SK-N-SH (cell line): ENCODE results near the gene CPLANE1. TPM values are rescaled to one million over a fixed set of nuclear protein-coding genes. Genes with fewer than 3 reads are reported as not detected.

Experiments
- CTCF ChIA-PET: fragments of 300-600, 350-600 bp; formaldehyde crosslinking; extraction: SDS; loops from one replicate; lab custom pipeline; 2021; lab: Yijun Ruan, JAX
- POLR2A ChIA-PET: fragments of 350-600 bp; sonication (Branson Sonifier 250); formaldehyde crosslinking; extraction: SDS; loops from one replicate; lab custom pipeline; 2020; ENCODE audit warnings: antibody characterized with exemption, inconsistent platforms; lab: Yijun Ruan, JAX
- DNase-seq: peaks from one replicate; pipeline ENCODE4 v3.0.0; 2012
- H2AFZ ChIP-seq: fragments of 200-600 bp; sonication (generic); 2 replicates; pipeline ENCODE4 v1.8.1; 2016; ENCODE audit warnings: antibody characterized with exemption, mild to moderate bottlenecking, low read depth
- H3F3A ChIP-seq: fragments of 200-600 bp; sonication (generic); replicated peaks from 2 replicates; pipeline ENCODE3; 2016; ENCODE audit warnings: antibody characterized with exemption, mild to moderate bottlenecking; ENCODE audit not compliant: insufficient read depth
- H3K27ac ChIP-seq, 2 experiments: fragments of 200-500 bp in 1 of 2; fragments of 200-600 bp in 1 of 2; sonication (Bioruptor generic) in 1 of 2; sonication (generic), shearing (Covaris generic) in 1 of 2; 2 replicates each; pipeline versions ENCODE4 v1.5.1 to v1.6.1; 2014 to 2016; ENCODE audit warnings: low read depth in 2 of 2, inconsistent platforms in 1 of 2, low read length in 1 of 2, mild to moderate bottlenecking in 1 of 2, mixed read lengths in 1 of 2
- H3K27me3 ChIP-seq: fragments of 200-600 bp; sonication (generic), shearing (Covaris generic); 2 replicates; pipeline ENCODE4 v1.6.1; 2016; ENCODE audit warnings: mixed run types; ENCODE audit not compliant: insufficient read depth
- H3K36me3 ChIP-seq, 2 experiments: fragments of 200-500 bp in 1 of 2; fragments of 200-600 bp in 1 of 2; sonication (Bioruptor generic) in 1 of 2; sonication (generic) in 1 of 2; replicated peaks in 1 of 2; 2 replicates each; pipeline versions ENCODE3 to v1.5.1; 2014 to 2016; ENCODE audit warnings: low read length in 1 of 2, mild to moderate bottlenecking in 1 of 2; ENCODE audit not compliant: insufficient read depth in 2 of 2, control insufficient read depth in 1 of 2
- H3K4me1 ChIP-seq, 2 experiments: fragments of 200-500 bp in 1 of 2; fragments of 200-600 bp in 1 of 2; sonication (Bioruptor generic) in 1 of 2; sonication (generic), shearing (Covaris generic) in 1 of 2; 2 replicates each; pipeline versions ENCODE4 v1.5.1 to v1.6.1; 2014 to 2016; ENCODE audit warnings: low read depth in 1 of 2, low read length in 1 of 2, mixed run types in 1 of 2; ENCODE audit not compliant: insufficient read depth in 2 of 2, control insufficient read depth in 1 of 2
- H3K4me2 ChIP-seq: fragments of 200-600 bp; sonication (generic), shearing (Covaris generic); 2 replicates; pipeline ENCODE4 v1.6.1; 2017; ENCODE audit warnings: mixed run types
- H3K4me3 ChIP-seq, 2 experiments: fragments of 200-500 bp in 1 of 2; fragments of 200-600 bp in 1 of 2; sonication (Bioruptor generic) in 1 of 2; sonication (generic), shearing (Covaris generic) in 1 of 2; 2 replicates each; pipeline versions ENCODE4 v1.5.1 to v1.8.1; 2014 to 2016; ENCODE audit warnings: low read depth in 2 of 2, inconsistent platforms in 1 of 2, low read length in 1 of 2, mild to moderate bottlenecking in 1 of 2, mixed read lengths in 1 of 2, moderate library complexity in 1 of 2
- H3K79me2 ChIP-seq: fragments of 200-600 bp; sonication (generic); 2 replicates; pipeline ENCODE4 v1.8.1; 2017; ENCODE audit warnings: mild to moderate bottlenecking; ENCODE audit not compliant: insufficient read depth
- H3K9ac ChIP-seq: fragments of 200-600 bp; sonication (generic); 2 replicates; pipeline ENCODE4 v1.6.1; 2017; ENCODE audit warnings: mixed run types
- H3K9me2 ChIP-seq: fragments of 200-600 bp; sonication (generic); 2 replicates; pipeline ENCODE4 v1.6.1; 2017; ENCODE audit warnings: mixed run types
- H3K9me3 ChIP-seq: fragments of 200-600 bp; sonication (generic); 2 replicates; pipeline ENCODE4 v1.6.1; 2017; ENCODE audit warnings: mixed run types, mild to moderate bottlenecking, moderate library complexity
- H4K20me1 ChIP-seq: fragments of 200-600 bp; sonication (generic); 2 replicates; pipeline ENCODE4 v1.6.1; 2017; ENCODE audit warnings: mild to moderate bottlenecking, mixed run types; ENCODE audit not compliant: insufficient read depth
- CTCF ChIP-seq: fragments of 200-600 bp; sonication (generic); IDR thresholded peaks from 2 replicates; pipeline ENCODE4 v1.6.1; 2017; ENCODE audit warnings: antibody characterized with exemption, mild to moderate bottlenecking, moderate library complexity
- ELF1 ChIP-seq: IDR thresholded peaks from 2 replicates; pipeline ENCODE4 v1.4.0; 2012
- FOSL2 ChIP-seq: IDR thresholded peaks from 2 replicates; pipeline ENCODE4 v1.4.0; 2012; ENCODE audit warnings: low read depth, mild to moderate bottlenecking, moderate library complexity, borderline replicate concordance
- FOXJ3 ChIP-seq: sonication (generic); formaldehyde crosslinking; IDR thresholded peaks from 2 replicates; pipeline ENCODE4 v1.5.1; 2020; ENCODE audit warnings: mild to moderate bottlenecking, missing genetic modification reagents
- JUND ChIP-seq: IDR thresholded peaks from 2 replicates; pipeline ENCODE4 v1.4.0; 2012
- NRF1 ChIP-seq: IDR thresholded peaks from 2 replicates; pipeline ENCODE4 v1.6.1; 2012; ENCODE audit warnings: low read depth, mild to moderate bottlenecking, low read length
- PBX3 ChIP-seq: IDR thresholded peaks from 2 replicates; pipeline ENCODE4; 2012
- POLR2AphosphoS5 ChIP-seq: IDR thresholded peaks from 2 replicates; pipeline ENCODE4 v1.6.1; 2012; ENCODE audit warnings: low read depth, low read length
- RCOR1 ChIP-seq: fragments of 150-350 bp; IDR thresholded peaks from 2 replicates; pipeline ENCODE4 v1.6.1; 2017; ENCODE audit warnings: antibody characterized with exemption, low read length
- RFX5 ChIP-seq: IDR thresholded peaks from 2 replicates; pipeline ENCODE4 v1.6.1; 2012; ENCODE audit warnings: mild to moderate bottlenecking, improper control_type of control experiment, low read length
- RXRA ChIP-seq: IDR thresholded peaks from 2 replicates; pipeline ENCODE4 v1.4.0; 2012; ENCODE audit warnings: low read depth, mild to moderate bottlenecking, borderline replicate concordance
- SMC3 ChIP-seq: IDR thresholded peaks from 2 replicates; pipeline ENCODE4 v1.6.1; 2012; ENCODE audit warnings: low read depth, low read length, improper control_type of control experiment
- TEAD4 ChIP-seq: IDR thresholded peaks from 2 replicates; pipeline ENCODE4 v1.4.0; 2012; ENCODE audit warnings: mild to moderate bottlenecking, borderline replicate concordance; ENCODE audit not compliant: insufficient read depth
- USF1 ChIP-seq: IDR thresholded peaks from 2 replicates; pipeline ENCODE4 v1.4.0; 2012; ENCODE audit warnings: low read depth, borderline replicate concordance
- USF2 ChIP-seq: fragments of 150-350 bp; IDR thresholded peaks from 2 replicates; pipeline ENCODE4 v1.6.1; 2017; ENCODE audit warnings: antibody characterized with exemption, low read length, low read depth, borderline replicate concordance
- ZBTB33 ChIP-seq: IDR thresholded peaks from 2 replicates; pipeline ENCODE4 v1.4.0; 2012; ENCODE audit warnings: low read depth, borderline replicate concordance
- WGBS: methylation state at CpG from one replicate; pipeline ENCODE4 v1.1.6; 2017; ENCODE audit warnings: low lambda C conversion rate; 5-methylcytosine and 5-hydroxymethylcytosine counted together
- polyA plus RNA-seq, 3 experiments: library from polyadenylated mRNA; depleted of rRNA; stranded (reverse); fragments of >200 nt; gene quantifications; 2 replicates each; pipeline ENCODE4 v1.2.3, GENCODE V29; 2012

Gene CPLANE1
- polyA plus RNA-seq, 1 of the 3 experiments (the other 2 are of a cell fraction) = 3.6 TPM

- WGBS = 100% methylated on average over 3 of the region's 3 CpGs
- H3K4me2 ChIP-seq = no peak overlapping the region
- no peaks in the 10 kb centered on the region for H3K4me1 ChIP-seq
- no peak overlapping the region for H3K4me3 ChIP-seq
- H3K79me2 ChIP-seq = no peaks in the 10 kb centered on the region
- no peaks in the 10 kb centered on the region for H3K9me2 ChIP-seq
- H3K36me3 ChIP-seq = peaks cover 31 to 63% of the 10 kb centered on the region in 2 experiments
- no peaks in the 10 kb centered on the region for H3K27me3 ChIP-seq
- H3F3A ChIP-seq = no peaks in the 10 kb centered on the region
- H4K20me1 ChIP-seq = no peaks in the 10 kb centered on the region
- no peak overlapping the region for H3K9ac ChIP-seq
- no peak overlapping the region for H2AFZ ChIP-seq
- H3K27ac ChIP-seq = no peak overlapping the region
- TF ChIP-seq FOSL2 (no peak), JUND (no peak), RCOR1 (no peak), CTCF (no peak), ZBTB33 (no peak), FOXJ3 (CRISPR knock-in tag) (no peak), NRF1 (no peak), POLR2AphosphoS5 (no peak), RXRA (no peak)
- POLR2A ChIA-PET = no interaction called here
- no peak for DNase-seq
- CTCF ChIA-PET = no interaction called here
- H3K9me3 ChIP-seq = no peaks in the 10 kb centered on the region
Measured at GRCh38 chr5:37109338-37109737, 139.8 kb downstream of the CPLANE1 start.

GRCh38 chr5:37103302-37103701, 145.9 kb downstream of the CPLANE1 start:
- no peaks in the 10 kb centered on the region for H3K9me2 ChIP-seq
- H2AFZ ChIP-seq = no peak overlapping the region
- H3K27ac ChIP-seq = no peak overlapping the region
- no peak overlapping the region for H3K9ac ChIP-seq
- no peaks in the 10 kb centered on the region for H3F3A ChIP-seq
- no peak for DNase-seq
- POLR2A ChIA-PET = no interaction called here
- H3K79me2 ChIP-seq = no peaks in the 10 kb centered on the region
- no peak overlapping the region for H3K4me3 ChIP-seq
- TF ChIP-seq RFX5 (no peak), ZBTB33 (no peak), FOSL2 (no peak), ELF1 (no peak), PBX3 (no peak), CTCF (no peak), RCOR1 (no peak), TEAD4 (no peak), SMC3 (no peak), USF2 (no peak), USF1 (no peak)
- TF ChIP-seq, all 33 proteins: peak for 0
- peaks cover 14 to 52% of the 10 kb centered on the region in 2 experiments for H3K36me3 ChIP-seq
- H3K27me3 ChIP-seq = no peaks in the 10 kb centered on the region
- 98% methylated on average over 2 of the region's 2 CpGs for WGBS
- H4K20me1 ChIP-seq = no peaks in the 10 kb centered on the region
- CTCF ChIA-PET = no interaction called here
- H3K9me3 ChIP-seq = no peaks in the 10 kb centered on the region
- no peak overlapping the region for H3K4me2 ChIP-seq
- no peaks in the 10 kb centered on the region for H3K4me1 ChIP-seq
